Memory B cell (primary cell): Measurements from ENCODE around the gene ZNF267.
A peak's percentile ranks its signal among the peaks of the same experiment; 100 is the strongest.
"Not testable (repeated sequence)": the region's sequence is repeated elsewhere in the genome, so short reads cannot be mapped to it uniquely, and the experiment has no call there.

Source experiments
- ATAC-seq: fragments of 150-1000 bp; cut with Tn5 transposase; 2 replicates; pipeline ENCODE4 v1.10.0; 2021; ENCODE audit warnings: low read depth, mild to moderate bottlenecking, moderate library complexity
- DNase-seq, 2 donors: peaks; one replicate each; pipeline ENCODE4 v3.0.0; 2022; ENCODE audit warnings: low spot score in 2 of 2
- H3K27ac Mint-ChIP-seq: one replicate; pipeline ENCODE4 v1.8.0; 2022; ENCODE audit warnings: mild to moderate bottlenecking, moderate library complexity, mixed read lengths
- H3K27me3 Mint-ChIP-seq: one replicate; pipeline ENCODE4 v1.8.0; 2022; ENCODE audit warnings: mixed read lengths
- H3K36me3 Mint-ChIP-seq: one replicate; pipeline ENCODE4 v1.8.0; 2022; ENCODE audit warnings: mild to moderate bottlenecking, mixed read lengths
- H3K4me1 Mint-ChIP-seq: one replicate; pipeline ENCODE4 v1.8.0; 2022; ENCODE audit warnings: mixed read lengths
- H3K4me3 Mint-ChIP-seq: one replicate; pipeline ENCODE4 v1.8.0; 2022; ENCODE audit warnings: mild to moderate bottlenecking, moderate library complexity, mixed read lengths
- H3K9me3 Mint-ChIP-seq: one replicate; pipeline ENCODE4 v1.8.0; 2022; ENCODE audit warnings: mixed read lengths

ZNF267 gene

GRCh38 chr16:31873556-31874365 lies at the start of gene ZNF267:
ZNF267 (plus strand) TSS chr16:31873807; CDS start chr16:31873967, 160 bp downstream.
- DNase-seq (peak; percentile 82 to 88), ATAC-seq (peak; percentile 69)
- H3K4me1 Mint-ChIP-seq: peaks cover 58% of the 10 kb centered on the region
- no peaks in the 10 kb centered on the region for H3K27me3 Mint-ChIP-seq
- peak within 1 kb of the TSS; percentile 91 for H3K4me3 Mint-ChIP-seq
- no peaks in the 10 kb centered on the region for H3K9me3 Mint-ChIP-seq
- H3K27ac Mint-ChIP-seq: peak within 1 kb of the TSS; percentile 93
- peaks cover 11% of the 10 kb centered on the region for H3K36me3 Mint-ChIP-seq

- ATAC-seq (no peak), DNase-seq (no peak)
- no peaks in the 10 kb centered on the region for H3K4me1 Mint-ChIP-seq
- no peak overlapping the region for H3K27ac Mint-ChIP-seq
- no peak overlapping the region for H3K4me3 Mint-ChIP-seq
- H3K27me3 Mint-ChIP-seq: peaks cover 3% of the 10 kb centered on the region
- H3K36me3 Mint-ChIP-seq: peaks cover 4% of the 10 kb centered on the region
- peaks cover 6% of the 10 kb centered on the region for H3K9me3 Mint-ChIP-seq
Measured at GRCh38 chr16:31833047-31833446, 40.6 kb upstream of the ZNF267 start.

- H3K27ac Mint-ChIP-seq, ATAC-seq, DNase-seq, H3K4me1 Mint-ChIP-seq, H3K36me3 Mint-ChIP-seq, H3K4me3 Mint-ChIP-seq: not testable (repeated sequence)
- peaks cover 10% of the 10 kb centered on the region for H3K9me3 Mint-ChIP-seq
- H3K27me3 Mint-ChIP-seq: peaks cover 11% of the 10 kb centered on the region
Measured at GRCh38 chr16:31836396-31836795, 37.2 kb upstream of the ZNF267 start.

GRCh38 chr16:31842864-31843263 lies 30.7 kb upstream of the ZNF267 start:
- no peaks in the 10 kb centered on the region for H3K4me1 Mint-ChIP-seq
- peaks cover 17% of the 10 kb centered on the region for H3K27me3 Mint-ChIP-seq
- H3K36me3 Mint-ChIP-seq: peaks cover 4% of the 10 kb centered on the region
- ATAC-seq: no peak
- no peak overlapping the region for H3K4me3 Mint-ChIP-seq
- peaks cover 19% of the 10 kb centered on the region for H3K9me3 Mint-ChIP-seq
- no peak for DNase-seq
- no peak overlapping the region for H3K27ac Mint-ChIP-seq

- not testable (repeated sequence) for DNase-seq, ATAC-seq, H3K4me1 Mint-ChIP-seq, H3K27me3 Mint-ChIP-seq, H3K4me3 Mint-ChIP-seq, H3K27ac Mint-ChIP-seq
- Mint-ChIP-seq H3K9me3 (peaks cover 18% of the 10 kb centered on the region), H3K36me3 (peaks cover 11% of the 10 kb centered on the region)
Measured at GRCh38 chr16:31848572-31848971, 25.0 kb upstream of the ZNF267 start.

GRCh38 chr16:31853291-31853690 lies 20.3 kb upstream of the ZNF267 start:
- Mint-ChIP-seq H3K27ac (no peak overlapping the region), H3K4me1 (peaks cover 2% of the 10 kb centered on the region), H3K27me3 (peaks cover 5% of the 10 kb centered on the region), H3K9me3 (peaks cover 9% of the 10 kb centered on the region), H3K36me3 (peaks cover 7% of the 10 kb centered on the region), H3K4me3 (no peak overlapping the region)
- ATAC-seq (no peak), DNase-seq (no peak)

- Mint-ChIP-seq H3K36me3 (no peaks in the 10 kb centered on the region), H3K27ac (no peak overlapping the region), H3K4me3 (no peak overlapping the region), H3K9me3 (no peaks in the 10 kb centered on the region), H3K27me3 (peaks cover 4% of the 10 kb centered on the region), H3K4me1 (no peaks in the 10 kb centered on the region)
- DNase-seq (no peak), ATAC-seq (no peak)
Measured at GRCh38 chr16:31860508-31860907, 13.1 kb upstream of the ZNF267 start.

GRCh38 chr16:31861455-31861854 lies 12.2 kb upstream of the ZNF267 start:
- H3K9me3 Mint-ChIP-seq: no peaks in the 10 kb centered on the region

GRCh38 chr16:31862761-31863160 lies 10.8 kb upstream of the ZNF267 start:
- ATAC-seq: no peak
- Mint-ChIP-seq H3K36me3 (no peaks in the 10 kb centered on the region), H3K27me3 (peaks cover 4% of the 10 kb centered on the region), H3K9me3 (no peaks in the 10 kb centered on the region), H3K4me3 (no peak overlapping the region), H3K27ac (no peak overlapping the region), H3K4me1 (no peaks in the 10 kb centered on the region)
- no peak for DNase-seq

More at GRCh38 chr16:31861455-31861854, 12.2 kb upstream of the ZNF267 start:
- Mint-ChIP-seq H3K36me3 (no peaks in the 10 kb centered on the region), H3K4me3 (no peak overlapping the region), H3K4me1 (no peaks in the 10 kb centered on the region), H3K27ac (no peak overlapping the region), H3K27me3 (peaks cover 4% of the 10 kb centered on the region)
- ATAC-seq (no peak), DNase-seq (no peak)

- H3K27ac Mint-ChIP-seq: no peak overlapping the region
- peaks cover 1% of the 10 kb centered on the region for H3K27me3 Mint-ChIP-seq
- ATAC-seq (no peak), DNase-seq (no peak)
- peaks cover 24% of the 10 kb centered on the region for H3K4me1 Mint-ChIP-seq
- H3K36me3 Mint-ChIP-seq: no peaks in the 10 kb centered on the region
- H3K4me3 Mint-ChIP-seq: no peak overlapping the region
- no peaks in the 10 kb centered on the region for H3K9me3 Mint-ChIP-seq
Measured at GRCh38 chr16:31868164-31868563, 5.4 kb upstream of the ZNF267 start.

GRCh38 chr16:31868691-31869167 lies 4.9 kb upstream of the ZNF267 start:
- Mint-ChIP-seq H3K27ac (no peak overlapping the region), H3K4me1 (peaks cover 25% of the 10 kb centered on the region), H3K4me3 (peak overlapping the region; percentile 22), H3K9me3 (no peaks in the 10 kb centered on the region), H3K27me3 (peaks cover 1% of the 10 kb centered on the region), H3K36me3 (no peaks in the 10 kb centered on the region)
- peak; percentile 24 for ATAC-seq
- DNase-seq: peak; percentile 70 to 75

- Mint-ChIP-seq H3K36me3 (no peaks in the 10 kb centered on the region), H3K27ac (peak overlapping the region; percentile 83), H3K4me3 (peak overlapping the region; percentile 65), H3K4me1 (peaks cover 30% of the 10 kb centered on the region), H3K27me3 (no peaks in the 10 kb centered on the region), H3K9me3 (no peaks in the 10 kb centered on the region)
- ATAC-seq (peak; percentile 66), DNase-seq (peak; percentile 39 to 45)
Measured at GRCh38 chr16:31869511-31870201, 4.0 kb upstream of the ZNF267 start.

- H3K36me3 Mint-ChIP-seq: peaks cover under 1% of the 10 kb centered on the region
- H3K27ac Mint-ChIP-seq: peak overlapping the region; percentile 83
- no peaks in the 10 kb centered on the region for H3K9me3 Mint-ChIP-seq
- no peak overlapping the region for H3K4me3 Mint-ChIP-seq
- H3K27me3 Mint-ChIP-seq: no peaks in the 10 kb centered on the region
- ATAC-seq (no peak), DNase-seq (no peak)
- peaks cover 35% of the 10 kb centered on the region for H3K4me1 Mint-ChIP-seq
Measured at GRCh38 chr16:31870809-31871208, 2.8 kb upstream of the ZNF267 start.

GRCh38 chr16:31871510-31871909 lies 2.1 kb upstream of the ZNF267 start:
- Mint-ChIP-seq H3K9me3 (no peaks in the 10 kb centered on the region), H3K4me1 (peaks cover 40% of the 10 kb centered on the region), H3K27me3 (no peaks in the 10 kb centered on the region), H3K36me3 (peaks cover 3% of the 10 kb centered on the region), H3K4me3 (no peak overlapping the region), H3K27ac (peak overlapping the region; percentile 83)
- DNase-seq: no peak
- no peak for ATAC-seq
